ENCODE results near the gene KCNK2. TPM values are rescaled to one million over a fixed set of nuclear protein-coding genes. Genes with fewer than 3 reads are reported as not detected.
A peak's percentile ranks its signal among the peaks of the same experiment; 100 is the strongest.

The KCNK2 gene, protein sequence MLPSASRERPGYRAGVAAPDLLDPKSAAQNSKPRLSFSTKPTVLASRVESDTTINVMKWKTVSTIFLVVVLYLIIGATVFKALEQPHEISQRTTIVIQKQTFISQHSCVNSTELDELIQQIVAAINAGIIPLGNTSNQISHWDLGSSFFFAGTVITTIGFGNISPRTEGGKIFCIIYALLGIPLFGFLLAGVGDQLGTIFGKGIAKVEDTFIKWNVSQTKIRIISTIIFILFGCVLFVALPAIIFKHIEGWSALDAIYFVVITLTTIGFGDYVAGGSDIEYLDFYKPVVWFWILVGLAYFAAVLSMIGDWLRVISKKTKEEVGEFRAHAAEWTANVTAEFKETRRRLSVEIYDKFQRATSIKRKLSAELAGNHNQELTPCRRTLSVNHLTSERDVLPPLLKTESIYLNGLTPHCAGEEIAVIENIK
- total RNA-seq (2012; rRNA removed) (86.9 TPM in 2 replicates), polyA plus RNA-seq (2012; rRNA removed) (41.3 and 45.9 TPM in 2 replicates), Bru-seq, nascent RNA (percentile 35 among the genes with signal in this experiment), BruChase-seq, experiment 1, labeled RNA remaining after a 6-hour chase (percentile 22 among the genes with signal in this experiment), BruChase-seq, experiment 2, labeled RNA remaining after a 2-hour chase (percentile 22 among the genes with signal in this experiment)
- 10.0 and 15.0 TPM in 2 replicates for polyA plus RNA-seq (2012; cell fraction: cytosol; rRNA removed)
- 4.6 and 15.1 TPM in 2 replicates for polyA plus RNA-seq (2012; cell fraction: nucleus; rRNA removed; ENCODE audit: low replicate concordance)
- long read RNA-seq, partial matches to known transcripts, result 0 of 3 reads
- long read RNA-seq, other reads (novel, unspliced or antisense), result 0 of 3 reads

DNA sequence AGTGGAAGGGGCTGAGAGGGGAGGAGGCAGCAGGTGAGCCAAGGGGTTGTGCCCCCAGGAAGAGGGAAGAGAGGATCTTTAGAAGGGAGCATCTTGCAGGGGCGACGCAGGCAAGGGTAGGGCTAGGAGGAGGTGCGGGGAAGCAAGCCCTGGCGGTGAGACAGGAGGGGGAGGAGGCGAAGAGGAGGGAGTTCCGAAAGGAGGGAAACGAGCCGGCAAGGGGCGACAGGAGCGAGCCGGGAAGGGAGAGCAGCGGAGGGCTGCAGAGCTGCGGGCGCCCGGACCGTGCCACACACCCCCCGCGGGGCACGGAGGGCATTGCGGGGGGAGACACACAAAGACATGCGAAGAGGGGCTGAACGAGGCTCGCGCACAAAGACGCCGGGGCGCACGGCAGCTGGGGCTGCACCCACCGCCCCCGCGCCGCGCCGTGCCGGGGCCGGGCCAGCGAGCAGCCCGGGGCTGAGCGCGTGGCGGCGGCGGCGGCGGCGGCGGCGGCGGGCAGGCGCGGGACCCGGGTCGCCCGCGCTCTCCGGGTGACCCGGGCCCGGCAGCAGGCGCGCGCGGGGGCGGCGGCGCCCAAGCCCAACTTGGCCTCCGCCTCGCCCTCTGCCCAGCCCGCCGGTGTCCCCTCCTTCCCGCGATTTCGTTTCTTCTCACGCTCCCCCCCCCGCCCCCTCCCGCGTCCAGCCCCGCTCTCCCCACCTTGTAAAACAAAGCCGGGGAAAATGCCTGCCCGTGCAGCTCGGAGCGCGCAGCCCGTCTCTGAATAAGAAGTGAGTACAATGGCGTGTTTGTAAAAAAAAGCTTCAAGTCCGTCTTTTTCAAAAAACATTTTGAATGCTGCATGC lies at the start of gene KCNK2:
TSS of gene KCNK2 (plus strand) at position 206 of the 851 bp plus-strand sequence. CDS start 649 bp downstream, outside the sequence.
- Histone ChIP-seq H4K8ac (ENCODE audit: low read depth in 2 of 2, low read length in 2 of 2) (peak within 1 kb of the TSS; percentile 59 to 77; a peak in 3 of 4 replicates), H4K20me1 (ENCODE audit: insufficient read depth, low read length) (no peaks in the 10 kb centered on the region), H3K9me3 (ENCODE audit: control insufficient read depth, insufficient read depth, low read length) (no peaks in the 10 kb centered on the region), H3K4me2 (ENCODE audit: low read depth, low read length) (peak within 1 kb of the TSS; percentile 98), H3K4me3 (ENCODE audit: insufficient read depth, low read depth, low read length) (peak within 1 kb of the TSS; percentile 85), H2BK120ac (ENCODE audit: low read depth, low read length) (peak within 1 kb of the TSS; percentile 59), H3K36me3 (ENCODE audit: control insufficient read depth, insufficient read depth, low read length) (no peaks in the 10 kb centered on the region), H4K5ac (ENCODE audit: low read depth, low read length) (peak within 1 kb of the TSS; percentile 44), H3K9me1 (ENCODE audit: insufficient read depth, low read length) (no peaks in the 10 kb centered on the region), H3K27ac (ENCODE audit: insufficient read depth, low read length) (peak within 1 kb of the TSS; percentile 39; the same call in 1 of the 2 replicates), H3K23ac (ENCODE audit: low read depth, low read length) (peak within 1 kb of the TSS; percentile 76), H3K27me3 (ENCODE audit: control insufficient read depth, insufficient read depth, low read length) (peaks cover 4% of the 10 kb centered on the region; the same call in 1 of the 2 replicates), H3K18ac (ENCODE audit: low read depth, low read length) (peak within 1 kb of the TSS; percentile 49; the same call in 1 of the 2 replicates), H2BK5ac (ENCODE audit: low read depth, low read length, poor library complexity, severe bottlenecking) (peak within 1 kb of the TSS; percentile 4), H3K56ac (ENCODE audit: extremely low read depth, insufficient read depth, low read length) (peak within 1 kb of the TSS; percentile 47), H3K14ac (replicated peaks; ENCODE audit: low read depth, low read length) (peak within 1 kb of the TSS; percentile 40), H3K79me1 (ENCODE audit: low read depth in 1 of 2, low read length in 2 of 2) (peaks cover 3 to 6% of the 10 kb centered on the region in 2 experiments; a peak in 1 of 4 replicates), H2BK20ac (ENCODE audit: low read depth, low read length) (peak within 1 kb of the TSS; percentile 26; the same call in 1 of the 2 replicates), H2AFZ (replicated peaks; ENCODE audit: low read length, poor library complexity) (peak within 1 kb of the TSS; percentile 93), H2BK15ac (ENCODE audit: low read depth, low read length) (peak within 1 kb of the TSS; percentile 61), H3K9ac (ENCODE audit: low read depth, low read length) (peak within 1 kb of the TSS; percentile 73), H2AK5ac (ENCODE audit: low read depth, low read length) (peak within 1 kb of the TSS; percentile 29), H4K91ac (ENCODE audit: insufficient read depth, low read depth, low read length) (peak within 1 kb of the TSS; percentile 44), H2AK9ac (replicated peaks; ENCODE audit: low read depth, low read length, poor library complexity) (peak within 1 kb of the TSS; percentile 76), H3K4ac (ENCODE audit: low read depth, low read length) (peak within 1 kb of the TSS; percentile 58), H3K4me1 (ENCODE audit: control insufficient read depth, insufficient read depth, low read length) (peaks cover 2% of the 10 kb centered on the region; the same call in 1 of the 2 replicates)
- ChIA-PET CTCF (no interaction called here), POLR2A (ENCODE audit: unreplicated experiment) (no interaction called here)
- DNase-seq, result peak; percentile 52
- 0% methylated on average over 26 of the region's 85 CpGs; no CpG with 5 or more reads in 1 of the 2 experiments for WGBS, 2 experiments (ENCODE audit: extremely low coverage in 2 of 2, insufficient read length in 1 of 2)
- ATAC-seq (ENCODE audit: low read depth), result peak; percentile 76
- dilution Hi-C loops (cut with HindIII; ENCODE audit: low sequenced_read_pairs, unreplicated experiment) (no loop called here), in situ Hi-C loops (cut with MboI; ENCODE audit: low sequenced_read_pairs) (no loop called here), intact Hi-C loops (cut with micrococcal nuclease) (loop anchor here (2.0 to 5.0 kb wide), 4 partner anchors 125 to 445 kb away; no protein-coding TSS in a partner anchor)
- BruUV-seq (replicated peaks), result no TSS peak
- no peak for TF ChIP-seq RCOR1 (IDR thresholded peaks at IDR 0.05; ENCODE audit: insufficient replicate concordance, low read length)
- TF ChIP-seq BHLHE40 (IDR thresholded peaks at IDR 0.05; ENCODE audit: low read depth, low read length), result 0 out of 2 replicates have a peak, but pooled peaks have one; percentile 5
- TF ChIP-seq RAD21 (IDR thresholded peaks at IDR 0.05; ENCODE audit: low read length), result no peak
- TF ChIP-seq MAZ (IDR thresholded peaks at IDR 0.05; ENCODE audit: borderline replicate concordance, low read depth, low read length), result peak; percentile 34; the same call in 1 of the 2 replicates
- TF ChIP-seq SMC3 (IDR thresholded peaks at IDR 0.05; ENCODE audit: low read depth, low read length), result no peak
- no peak for TF ChIP-seq MXI1 (IDR thresholded peaks at IDR 0.05; ENCODE audit: borderline replicate concordance, low read depth, low read length)
- no peak for TF ChIP-seq MAFK (IDR thresholded peaks at IDR 0.05; ENCODE audit: low read depth, low read length)
- TF ChIP-seq, protein P1, sequence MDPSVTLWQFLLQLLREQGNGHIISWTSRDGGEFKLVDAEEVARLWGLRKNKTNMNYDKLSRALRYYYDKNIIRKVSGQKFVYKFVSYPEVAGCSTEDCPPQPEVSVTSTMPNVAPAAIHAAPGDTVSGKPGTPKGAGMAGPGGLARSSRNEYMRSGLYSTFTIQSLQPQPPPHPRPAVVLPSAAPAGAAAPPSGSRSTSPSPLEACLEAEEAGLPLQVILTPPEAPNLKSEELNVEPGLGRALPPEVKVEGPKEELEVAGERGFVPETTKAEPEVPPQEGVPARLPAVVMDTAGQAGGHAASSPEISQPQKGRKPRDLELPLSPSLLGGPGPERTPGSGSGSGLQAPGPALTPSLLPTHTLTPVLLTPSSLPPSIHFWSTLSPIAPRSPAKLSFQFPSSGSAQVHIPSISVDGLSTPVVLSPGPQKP (IDR thresholded peaks at IDR 0.05; ENCODE audit: borderline replicate concordance, low read depth, low read length), result no peak
- no peak for TF ChIP-seq CHD1 (IDR thresholded peaks at IDR 0.05; ENCODE audit: low read depth, low read length)
- no peak for TF ChIP-seq CEBPB (IDR thresholded peaks at IDR 0.05; ENCODE audit: low read depth, low read length)
- no peak for TF ChIP-seq RFX5 (IDR thresholded peaks at IDR 0.05; ENCODE audit: low read depth, low read length)
